Smooth muscle cell (in vitro differentiated cells): ENCODE measurements around the gene P2RX1. TPM values are rescaled to one million over a fixed set of nuclear protein-coding genes. Genes with fewer than 3 reads are reported as not detected.

ENCODE experiments used
- DNase-seq: peaks from one replicate; lab custom pipeline; 2025; ENCODE audit not compliant: unreplicated experiment; lab: John Stamatoyannopoulos, UW
- H2AFZ ChIP-seq: fragments of 200-600 bp; sonication (generic); 2 replicates; pipeline ENCODE4 v1.6.0; 2016; ENCODE audit warnings: antibody characterized with exemption, low read depth, mild to moderate bottlenecking
- H3F3A ChIP-seq: fragments of 200-600 bp; sonication (generic); 2 replicates; pipeline ENCODE4 v1.6.0; 2017; ENCODE audit warnings: antibody characterized with exemption, low read depth
- H3K27ac ChIP-seq: fragments of 200-600 bp; sonication (generic); 2 replicates; pipeline ENCODE4 v1.5.1; 2016; ENCODE audit warnings: low read depth, mild to moderate bottlenecking
- H3K27me3 ChIP-seq: fragments of 200-600 bp; sonication (generic); 2 replicates; pipeline ENCODE4 v1.6.1; 2016; ENCODE audit warnings: low read depth, mild to moderate bottlenecking
- H3K36me3 ChIP-seq: fragments of 200-600 bp; sonication (generic); 2 replicates; pipeline ENCODE4 v1.5.1; 2016; ENCODE audit warnings: low read depth
- H3K4me1 ChIP-seq: fragments of 200-600 bp; sonication (generic); 2 replicates; pipeline ENCODE4 v1.5.1; 2016; ENCODE audit warnings: low read depth
- H3K4me2 ChIP-seq: fragments of 200-600 bp; sonication (generic); 2 replicates; pipeline ENCODE4 v1.6.0; 2016; ENCODE audit warnings: mild to moderate bottlenecking
- H3K4me3 ChIP-seq: fragments of 200-600 bp; sonication (generic); 2 replicates; pipeline ENCODE4 v1.5.1; 2016; ENCODE audit warnings: mild to moderate bottlenecking
- H3K79me2 ChIP-seq: fragments of 200-600 bp; sonication (generic); 2 replicates; pipeline ENCODE4 v1.6.0; 2016; ENCODE audit warnings: low read depth, mild to moderate bottlenecking
- H3K9ac ChIP-seq: fragments of 200-600 bp; sonication (generic); 2 replicates; pipeline ENCODE4 v1.6.0; 2016; ENCODE audit warnings: low read depth
- H3K9me3 ChIP-seq: fragments of 200-600 bp; sonication (generic); replicated peaks from 2 replicates; pipeline ENCODE4 v1.5.1; 2016; ENCODE audit warnings: low read depth
- H4K20me1 ChIP-seq: fragments of 200-600 bp; sonication (generic); 2 replicates; pipeline ENCODE4 v1.6.0; 2016; ENCODE audit warnings: low read depth
- CTCF ChIP-seq: fragments of 200-600 bp; sonication (generic); IDR thresholded peaks from 2 replicates; pipeline ENCODE4 v1.5.1; 2017; ENCODE audit warnings: borderline replicate concordance, mild to moderate bottlenecking, antibody characterized with exemption; ENCODE audit not compliant: insufficient read depth, poor library complexity, severe bottlenecking
- WGBS: methylation state at CpG from one replicate; pipeline ENCODE4 v1.1.7; 2016; ENCODE audit warnings: low lambda C conversion rate; 5-methylcytosine and 5-hydroxymethylcytosine counted together
- polyA plus RNA-seq: library from polyadenylated mRNA; unstranded; fragments of >200 nt; fragmentation: Nextera tagmentation; extraction: Ambion mirVana; gene quantifications from 2 replicates; pipeline ENCODE4 v1.2.1, GENCODE V29; 2016
- total RNA-seq: library from RNA; depleted of rRNA; stranded (reverse); fragments of >200 nt; gene quantifications from 2 replicates; pipeline ENCODE4 v1.2.3, GENCODE V29; 2014

Gene P2RX1
- total and polyA plus RNA-seq, 2 experiments from 2014 or later: 1.3 to 3.2 TPM

- H3K9me3 ChIP-seq: no peaks in the 10 kb centered on the region
- TF ChIP-seq CTCF: no peak
- H3K79me2 ChIP-seq: peaks cover 25% of the 10 kb centered on the region
- H3K4me1 ChIP-seq: peaks cover 7% of the 10 kb centered on the region
- H3K4me2 ChIP-seq: no peak overlapping the region
- H3K4me3 ChIP-seq: no peak overlapping the region
- H2AFZ ChIP-seq: no peak overlapping the region
- no peaks in the 10 kb centered on the region for H3K36me3 ChIP-seq
- no peak for DNase-seq
- no peaks in the 10 kb centered on the region for H3K27me3 ChIP-seq
- no peaks in the 10 kb centered on the region for H3F3A ChIP-seq
- H3K27ac ChIP-seq: no peak overlapping the region
- H3K9ac ChIP-seq: no peak overlapping the region
- 90% methylated on average over 9 of the region's 9 CpGs for WGBS
- H4K20me1 ChIP-seq: peaks cover 19% of the 10 kb centered on the region
Observed at GRCh38 chr17:3848229-3848835, 67.9 kb downstream of the P2RX1 start.

GRCh38 chr17:3847165-3847670, 69.0 kb downstream of the P2RX1 start:
- Histone ChIP-seq H3K9ac (no peak overlapping the region), H2AFZ (no peak overlapping the region), H3K27ac (no peak overlapping the region), H3K9me3 (no peaks in the 10 kb centered on the region), H3K4me3 (no peak overlapping the region), H3F3A (no peaks in the 10 kb centered on the region), H3K79me2 (peaks cover 36% of the 10 kb centered on the region), H3K4me1 (peaks cover 7% of the 10 kb centered on the region), H3K36me3 (no peaks in the 10 kb centered on the region), H4K20me1 (peaks cover 29% of the 10 kb centered on the region), H3K4me2 (no peak overlapping the region), H3K27me3 (no peaks in the 10 kb centered on the region)
- no peak for DNase-seq
- TF ChIP-seq CTCF: no peak
- WGBS: 96% methylated on average over 9 of the region's 9 CpGs

Other genes with a start within 250 kb of the P2RX1 start
- gene TAX1BP3, start 247.9 kb downstream of the P2RX1 start, total RNA-seq: 115 and 127 TPM in 2 replicates
- gene TAX1BP3, start 247.9 kb downstream of the P2RX1 start, polyA plus RNA-seq: 248 and 295 TPM in 2 replicates
- 59.7 and 64.1 TPM in 2 replicates for gene EMC6, start 247.7 kb downstream of the P2RX1 start, total RNA-seq
- 123 and 143 TPM in 2 replicates for gene EMC6, start 247.7 kb downstream of the P2RX1 start, polyA plus RNA-seq
- gene P2RX5, start 220.3 kb downstream of the P2RX1 start, total RNA-seq: 0.72 TPM in 1 of 2 replicates, not detected in the other
- 0.59 TPM in 1 of 2 replicates, not detected in the other for gene P2RX5, start 220.3 kb downstream of the P2RX1 start, polyA plus RNA-seq
- 2.6 and 2.7 TPM in 2 replicates for gene HASPIN, start 192.6 kb downstream of the P2RX1 start, total RNA-seq
- gene HASPIN, start 192.6 kb downstream of the P2RX1 start, polyA plus RNA-seq: 1.2 and 2.0 TPM in 2 replicates
- gene ITGAE, start 115.3 kb downstream of the P2RX1 start, total RNA-seq: 43.8 and 51.2 TPM in 2 replicates
- gene ITGAE, start 115.3 kb downstream of the P2RX1 start, polyA plus RNA-seq: 61.4 and 66.7 TPM in 2 replicates
- gene NCBP3, start 70.2 kb downstream of the P2RX1 start, total RNA-seq: 28.3 and 30.0 TPM in 2 replicates
- 30.7 and 32.4 TPM in 2 replicates for gene NCBP3, start 70.2 kb downstream of the P2RX1 start, polyA plus RNA-seq
- gene CAMKK1, start 23.4 kb downstream of the P2RX1 start, total RNA-seq: 6.3 and 8.8 TPM in 2 replicates
- gene CAMKK1, start 23.4 kb downstream of the P2RX1 start, polyA plus RNA-seq: 7.7 and 8.1 TPM in 2 replicates
- gene ATP2A3, start 48.0 kb upstream of the P2RX1 start, total RNA-seq: 2.9 and 4.2 TPM in 2 replicates
- gene ATP2A3, start 48.0 kb upstream of the P2RX1 start, polyA plus RNA-seq: 4.7 and 7.8 TPM in 2 replicates
- 15.0 and 20.0 TPM in 2 replicates for gene ZZEF1, start 226.6 kb upstream of the P2RX1 start, total RNA-seq
- gene ZZEF1, start 226.6 kb upstream of the P2RX1 start, polyA plus RNA-seq: 3.8 and 5.7 TPM in 2 replicates
- gene CYB5D2, start 226.7 kb upstream of the P2RX1 start, total RNA-seq: 12.2 and 13.3 TPM in 2 replicates
- 15.2 and 16.7 TPM in 2 replicates for gene CYB5D2, start 226.7 kb upstream of the P2RX1 start, polyA plus RNA-seq